Measurements from ENCODE around the gene ZNF85.
"Not testable (repeated sequence)": the region's sequence is repeated elsewhere in the genome, so short reads cannot be mapped to it uniquely, and the experiment has no call there.

ZNF85 gene

GRCh38 chr19:20923077-20923871 is at the start of gene ZNF85:
TSS of gene ZNF85 (plus strand) at chr19:20923251. CDS start at chr19:20923401, 150 bp downstream.
- DNase-seq: peak; percentile 92

GRCh38 chr19:20879501-20879900 is 43.5 kb upstream of the ZNF85 start:
- DNase-seq: no peak

- DNase-seq: no peak
Measured at GRCh38 chr19:20912973-20913372, 10.1 kb upstream of the ZNF85 start.

GRCh38 chr19:20925481-20925880 is 2.4 kb downstream of the ZNF85 start:
- DNase-seq: no peak

- DNase-seq: no peak
Measured at GRCh38 chr19:20926796-20927195, 3.7 kb downstream of the ZNF85 start.

GRCh38 chr19:20928371-20928770 is 5.3 kb downstream of the ZNF85 start:
- no peak for DNase-seq

- not testable (repeated sequence) for DNase-seq
Measured at GRCh38 chr19:20936322-20936947, 13.4 kb downstream of the ZNF85 start.

GRCh38 chr19:20952561-20953095 is 29.6 kb downstream of the ZNF85 start:
- DNase-seq: not testable (repeated sequence)

- no peak for DNase-seq
Measured at GRCh38 chr19:20964798-20965197, 41.7 kb downstream of the ZNF85 start.

- DNase-seq: no peak
Measured at GRCh38 chr19:20968092-20968491, 45.0 kb downstream of the ZNF85 start.

- no peak for DNase-seq
Measured at GRCh38 chr19:20969498-20969897, 46.4 kb downstream of the ZNF85 start.

- DNase-seq: no peak
Measured at GRCh38 chr19:20969898-20970297, 46.8 kb downstream of the ZNF85 start.

GRCh38 chr19:20992788-20993187 is 69.7 kb downstream of the ZNF85 start:
- not testable (repeated sequence) for DNase-seq

GRCh38 chr19:20999731-21000352 is 76.8 kb downstream of the ZNF85 start:
- DNase-seq: peak; percentile 70

All from hematopoietic multipotent progenitor cell treated with erythropoietin and hydrocortisone succinate and interleukin-3 and kit ligand, for 8 days (in vitro differentiated cells).